K562 (cell line): ENCODE data around the gene KARS1. TPM values are rescaled to one million over a fixed set of nuclear protein-coding genes. Genes with fewer than 3 reads are reported as not detected.

Source experiments
- ATAC-seq: fragments of 200-7000 bp; cut with Tn5 transposase; 3 replicates; pipeline ENCODE4 v1.9.1; 2020; ENCODE audit warnings: moderate library complexity
- BruUV-seq: library from RNA; stranded (reverse); fragments of 400-500 nt; replicated peaks from 2 replicates; lab custom pipeline; 2021; lab: Mats Ljungman, UMichigan
- CTCF ChIA-PET: fragments of 300-600 bp; formaldehyde crosslinking; extraction: SDS; loops from one replicate; lab custom pipeline; 2021; ENCODE audit warnings: low intra/inter-chr PET ratio; lab: Yijun Ruan, JAX
- POLR2A ChIA-PET: fragments of 300-600, 350-650 bp; sonication (Branson Sonifier 250); formaldehyde crosslinking; extraction: SDS; loops from one replicate; lab custom pipeline; 2021; ENCODE audit warnings: antibody characterized with exemption, inconsistent platforms; lab: Yijun Ruan, JAX
- DNase-seq, 4 experiments: peaks; one replicate each; pipeline versions ENCODE4 v3.0.0 to v3.0.0-alpha.2; 2011 to 2018; ENCODE audit warnings: low spot score in 3 of 4, mixed read lengths in 3 of 4; ENCODE audit errors: extremely low read depth in 1 of 4
- FAIRE-seq: peaks from 2 replicates; lab custom pipeline; 2011; peaks lifted over from hg19 to GRCh38; lab: Jason Lieb, UNC
- H2AFZ ChIP-seq: 2 replicates; pipeline ENCODE4 v1.6.0; 2011; ENCODE audit warnings: low read depth, low read length, control low read depth, inconsistent platforms
- H3K27ac ChIP-seq: fragments of 200-600 bp; 3 replicates; pipeline ENCODE4 v1.8.0; 2011; ENCODE audit warnings: low read depth, mild to moderate bottlenecking, control low read depth, inconsistent platforms, low read length, moderate library complexity, mixed read lengths; ENCODE audit errors: extremely low read depth
- H3K27me3 ChIP-seq, 2 experiments: fragments of 300-600 bp in 1 of 2; 2 replicates in 1 of 2; 3 replicates in 1 of 2; pipeline versions ENCODE4 v1.6.0 to v1.8.0; 2011; ENCODE audit warnings: inconsistent platforms in 2 of 2, low read length in 2 of 2, mild to moderate bottlenecking in 1 of 2, mixed read lengths in 1 of 2, moderate library complexity in 1 of 2; ENCODE audit not compliant: control insufficient read depth in 2 of 2, insufficient read depth in 2 of 2
- H3K36me3 ChIP-seq: fragments of 300-600 bp; 3 replicates; pipeline ENCODE4 v1.8.0; 2011; ENCODE audit warnings: mild to moderate bottlenecking, low read length, inconsistent platforms; ENCODE audit not compliant: control insufficient read depth, insufficient read depth
- H3K4me1 ChIP-seq, 2 experiments: fragments of 200-600 bp in 1 of 2; replicated peaks in 1 of 2; 2 replicates in 1 of 2; 3 replicates in 1 of 2; pipeline versions ENCODE4 v1.5.1 to v1.8.0; 2011; ENCODE audit warnings: inconsistent platforms in 2 of 2, low read length in 2 of 2, mild to moderate bottlenecking in 1 of 2, mixed read lengths in 1 of 2, moderate library complexity in 1 of 2; ENCODE audit not compliant: control insufficient read depth in 2 of 2, insufficient read depth in 2 of 2
- H3K4me2 ChIP-seq: 2 replicates; pipeline ENCODE4 v1.6.1; 2011; ENCODE audit warnings: low read length, control low read depth, inconsistent platforms, mixed read lengths; ENCODE audit not compliant: insufficient read depth
- H3K4me3 ChIP-seq: fragments of 200-600 bp; sonication (generic), shearing (Covaris generic); 2 replicates; pipeline ENCODE4 v1.5.1; 2016; ENCODE audit warnings: control low read depth, inconsistent platforms
- H3K79me2 ChIP-seq: fragments of 200-600 bp; 3 replicates; pipeline ENCODE4 v1.8.0; 2011; ENCODE audit warnings: low read length, inconsistent platforms; ENCODE audit not compliant: control insufficient read depth, insufficient read depth
- H3K9ac ChIP-seq, 2 experiments: 2 replicates each; pipeline versions ENCODE4 v1.6.0 to v1.6.1; 2011; ENCODE audit warnings: low read depth in 2 of 2, low read length in 2 of 2, control low read depth in 1 of 2, inconsistent platforms in 1 of 2, mild to moderate bottlenecking in 1 of 2, mixed read lengths in 1 of 2; ENCODE audit not compliant: insufficient read depth in 1 of 2
- H3K9me1 ChIP-seq: one replicate; pipeline ENCODE4 v1.6.0; 2011; ENCODE audit warnings: inconsistent platforms, mild to moderate bottlenecking, low read length, moderate library complexity; ENCODE audit not compliant: control insufficient read depth, insufficient read depth
- H3K9me3 ChIP-seq: replicated peaks from 2 replicates; pipeline ENCODE4 v1.5.1; 2011; ENCODE audit warnings: low read depth, low read length, inconsistent platforms; ENCODE audit not compliant: control insufficient read depth, insufficient read depth
- H4K20me1 ChIP-seq: replicated peaks from 2 replicates; pipeline ENCODE4 v1.6.1; 2011; ENCODE audit warnings: low read length, inconsistent platforms, mixed read lengths; ENCODE audit not compliant: control insufficient read depth, insufficient read depth
- BHLHE40 ChIP-seq: IDR thresholded peaks from 2 replicates; pipeline ENCODE4 v1.6.1; 2011; ENCODE audit warnings: low read length, improper control_type of control experiment
- FUS ChIP-seq: fragments of 200-400 bp; formaldehyde crosslinking; optimal IDR thresholded peaks from 2 replicates; pipeline ENCODE3; 2017; ENCODE audit warnings: low read depth, low read length
- HDAC6 ChIP-seq: IDR thresholded peaks from 2 replicates; pipeline ENCODE4 v1.6.1; 2012; ENCODE audit warnings: low read depth, mild to moderate bottlenecking, control low read depth, inconsistent platforms, low read length, moderate library complexity
- PHTF2 ChIP-seq: fragments of 250-450 bp; sonication (Bioruptor Pico); IDR thresholded peaks from 2 replicates; pipeline ENCODE4 v1.5.0; 2021; ENCODE audit warnings: mild to moderate bottlenecking
- RAD21 ChIP-seq, 2 experiments: fragments of 250-450 bp in 1 of 2; fragments of 450-650 bp in 1 of 2; sonication (Bioruptor Pico) in 1 of 2; formaldehyde crosslinking in 1 of 2; IDR thresholded peaks in 1 of 2; conservative IDR thresholded peaks in 1 of 2; 2 replicates each; pipeline versions ENCODE4 v1.4.0 to v1.8.0; 2020 to 2022; ENCODE audit warnings: mild to moderate bottlenecking in 2 of 2, moderate library complexity in 1 of 2
- U2AF2 ChIP-seq: fragments of 200-400 bp; formaldehyde crosslinking; optimal IDR thresholded peaks from 2 replicates; pipeline ENCODE3; 2017; ENCODE audit warnings: low read depth, mild to moderate bottlenecking, low read length
- ZNF232 ChIP-seq: sonication (generic); formaldehyde crosslinking; IDR thresholded peaks from 2 replicates; pipeline ENCODE4 v1.8.0; 2022; ENCODE audit warnings: mild to moderate bottlenecking, missing genetic modification reagents
- ZNF75A ChIP-seq: fragments of 450-650 bp; formaldehyde crosslinking; IDR thresholded peaks from 2 replicates; pipeline ENCODE4 v1.4.0; 2020; ENCODE audit warnings: mild to moderate bottlenecking
- WGBS: fragments of 100-300 bp; shearing (Covaris generic); methylation state at CpG from one replicate; pipeline ENCODE4 v1.1.6; 2016; ENCODE audit warnings: low coverage, mixed read lengths; ENCODE audit not compliant: insufficient coverage; ENCODE audit errors: missing lambda C conversion rate; 5-methylcytosine and 5-hydroxymethylcytosine counted together
- in situ Hi-C: fragments of 300-500 bp; cut with MboI; formaldehyde crosslinking; loops from 4 replicates; pipeline ENCODE4 v1.15.0; 2018; ENCODE audit warnings: inconsistent platforms, mixed read lengths
- intact Hi-C: fragments of 100-400 bp; cut with micrococcal nuclease; formaldehyde crosslinking; loops from 2 replicates; pipeline ENCODE4 v1.14.2; 2022
- polyA plus RNA-seq, 8 experiments: library from polyadenylated mRNA; depleted of rRNA in 4 of 8; stranded (reverse) in 5 of 8; unstranded in 3 of 8; fragments of >200 nt; fragmentation: Nextera tagmentation in 2 of 8; fragmentation: Illumina TruSeq in 1 of 8; extraction: Ambion mirVana in 2 of 8; extraction: Trizol in 1 of 8; gene quantifications; 2 replicates each; pipeline versions ENCODE4 v1.2.1 to v1.2.3, GENCODE V29; 2011 to 2014; ENCODE audit warnings: inconsistent platforms in 1 of 8, missing spikeins in 1 of 8
- total RNA-seq, 7 experiments: library from RNA; depleted of rRNA in 6 of 7; stranded (reverse); fragments of >200 nt in 6 of 7; fragmentation: Illumina TruSeq in 2 of 7; extraction: Trizol in 2 of 7; gene quantifications; 2 replicates each; pipeline versions ENCODE4 v1.2.1 to v1.2.3, GENCODE V29; 2011 to 2021; ENCODE audit warnings: low replicate concordance in 1 of 7
- TF ChIP-seq, protein P1 (sequence below), 2 experiments: fragments of 450-650 bp in 1 of 2; IDR thresholded peaks; 2 replicates each; pipeline ENCODE4 v1.6.1; 2011 to 2017; ENCODE audit warnings: low read depth in 2 of 2, antibody characterized with exemption in 1 of 2, borderline replicate concordance in 1 of 2, low read length in 1 of 2, mild to moderate bottlenecking in 1 of 2, mixed read lengths in 1 of 2; ENCODE audit not compliant: control insufficient read depth in 1 of 2

The KARS1 gene
- total and polyA plus RNA-seq, 9 of the 15 experiments (the other 6 are each of a cell fraction or from before 2014, with no cell fraction given) = 223 to 386 (median 304) TPM

GRCh38 chr16:75588716-75589115 lies 58.7 kb downstream of the KARS1 start:
- H3K4me3 ChIP-seq = no peak overlapping the region
- H3K4me1 ChIP-seq = peaks cover 8 to 18% of the 10 kb centered on the region in 2 experiments; a peak in 4 of 5 replicates
- H3K27ac ChIP-seq = no peak overlapping the region
- no peaks in the 10 kb centered on the region for H3K27me3 ChIP-seq
- no peak for DNase-seq
- intact Hi-C loops = no loop called here
- H3K9ac ChIP-seq = no peak overlapping the region
- no peaks in the 10 kb centered on the region for H3K79me2 ChIP-seq
- H3K9me3 ChIP-seq = no peaks in the 10 kb centered on the region
- no peak for FAIRE-seq
- TF ChIP-seq U2AF2 = no peak
- TF ChIP-seq RAD21 (CRISPR knock-in tag; conservative IDR thresholded peaks at IDR 0.05 in 1 of 2, IDR thresholded peaks at IDR 0.05 in 1 of 2) = no peak
- TF ChIP-seq PHTF2 (CRISPR knock-in tag) = no peak
- no peak for TF ChIP-seq BHLHE40
- TF ChIP-seq FUS = no peak
- no peak for TF ChIP-seq HDAC6
- TF ChIP-seq, protein P1, sequence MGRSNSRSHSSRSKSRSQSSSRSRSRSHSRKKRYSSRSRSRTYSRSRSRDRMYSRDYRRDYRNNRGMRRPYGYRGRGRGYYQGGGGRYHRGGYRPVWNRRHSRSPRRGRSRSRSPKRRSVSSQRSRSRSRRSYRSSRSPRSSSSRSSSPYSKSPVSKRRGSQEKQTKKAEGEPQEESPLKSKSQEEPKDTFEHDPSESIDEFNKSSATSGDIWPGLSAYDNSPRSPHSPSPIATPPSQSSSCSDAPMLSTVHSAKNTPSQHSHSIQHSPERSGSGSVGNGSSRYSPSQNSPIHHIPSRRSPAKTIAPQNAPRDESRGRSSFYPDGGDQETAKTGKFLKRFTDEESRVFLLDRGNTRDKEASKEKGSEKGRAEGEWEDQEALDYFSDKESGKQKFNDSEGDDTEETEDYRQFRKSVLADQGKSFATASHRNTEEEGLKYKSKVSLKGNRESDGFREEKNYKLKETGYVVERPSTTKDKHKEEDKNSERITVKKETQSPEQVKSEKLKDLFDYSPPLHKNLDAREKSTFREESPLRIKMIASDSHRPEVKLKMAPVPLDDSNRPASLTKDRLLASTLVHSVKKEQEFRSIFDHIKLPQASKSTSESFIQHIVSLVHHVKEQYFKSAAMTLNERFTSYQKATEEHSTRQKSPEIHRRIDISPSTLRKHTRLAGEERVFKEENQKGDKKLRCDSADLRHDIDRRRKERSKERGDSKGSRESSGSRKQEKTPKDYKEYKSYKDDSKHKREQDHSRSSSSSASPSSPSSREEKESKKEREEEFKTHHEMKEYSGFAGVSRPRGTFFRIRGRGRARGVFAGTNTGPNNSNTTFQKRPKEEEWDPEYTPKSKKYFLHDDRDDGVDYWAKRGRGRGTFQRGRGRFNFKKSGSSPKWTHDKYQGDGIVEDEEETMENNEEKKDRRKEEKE (IDR thresholded peaks at IDR 0.05; ENCODE audit: borderline replicate concordance in 1 of 2, control insufficient read depth in 1 of 2, low read depth in 2 of 2, low read length in 1 of 2) = no peak
- TF ChIP-seq ZNF232 (CRISPR knock-in tag) = no peak
- no peak for TF ChIP-seq ZNF75A (CRISPR knock-in tag)
- H3K36me3 ChIP-seq = peaks cover 3% of the 10 kb centered on the region; the same call in 1 of the 3 replicates
- ATAC-seq = no peak
- CTCF ChIA-PET = no interaction called here
- no TSS peak for BruUV-seq
- no peaks in the 10 kb centered on the region for H4K20me1 ChIP-seq
- POLR2A ChIA-PET = interaction anchor here (0.7 to 1.8 kb wide), 5 partner anchors 8 to 21 kb away, joined by 3 to 8 read pairs (median 4); no protein-coding TSS in a partner anchor
- WGBS = 81% methylated on average over 3 of the region's 4 CpGs
- no peak overlapping the region for H2AFZ ChIP-seq
- H3K9me1 ChIP-seq = no peaks in the 10 kb centered on the region
- in situ Hi-C loops = no loop called here
- no peak overlapping the region for H3K4me2 ChIP-seq
